ENCODE data around the gene BBX. TPM values are rescaled to one million over a fixed set of nuclear protein-coding genes. Genes with fewer than 3 reads are reported as not detected.

Gene BBX
- total RNA-seq, 4 donors from 2014 or later: 73.0 to 216 (median 106) TPM

DNA sequence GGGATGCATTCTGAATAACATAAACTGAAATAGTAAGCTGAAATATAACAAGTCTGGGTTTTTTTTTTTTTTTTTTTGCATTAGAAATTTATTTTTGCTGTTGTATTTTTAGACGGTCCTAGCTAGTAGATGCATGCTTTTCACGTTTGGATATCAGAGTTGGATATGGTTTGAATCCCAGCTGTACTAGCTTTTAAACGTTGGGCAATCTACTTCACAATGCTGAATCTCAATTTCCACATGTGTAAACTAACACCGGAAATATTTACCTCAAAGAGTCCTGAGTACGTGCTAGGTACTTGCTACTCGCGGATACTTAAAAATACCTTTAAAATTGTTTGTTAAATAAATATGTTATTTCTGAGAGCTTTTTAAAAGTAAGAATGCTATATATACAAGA lies 139.8 kb downstream of the BBX start:
- H3K4me3 ChIP-seq (replicated peaks in 1 of 3): no peak overlapping the region
- H3K36me3 ChIP-seq: no peaks in the 10 kb centered on the region
- no peak for TF ChIP-seq POLR2A (IDR thresholded peaks at IDR 0.05)
- TF ChIP-seq, protein P1, sequence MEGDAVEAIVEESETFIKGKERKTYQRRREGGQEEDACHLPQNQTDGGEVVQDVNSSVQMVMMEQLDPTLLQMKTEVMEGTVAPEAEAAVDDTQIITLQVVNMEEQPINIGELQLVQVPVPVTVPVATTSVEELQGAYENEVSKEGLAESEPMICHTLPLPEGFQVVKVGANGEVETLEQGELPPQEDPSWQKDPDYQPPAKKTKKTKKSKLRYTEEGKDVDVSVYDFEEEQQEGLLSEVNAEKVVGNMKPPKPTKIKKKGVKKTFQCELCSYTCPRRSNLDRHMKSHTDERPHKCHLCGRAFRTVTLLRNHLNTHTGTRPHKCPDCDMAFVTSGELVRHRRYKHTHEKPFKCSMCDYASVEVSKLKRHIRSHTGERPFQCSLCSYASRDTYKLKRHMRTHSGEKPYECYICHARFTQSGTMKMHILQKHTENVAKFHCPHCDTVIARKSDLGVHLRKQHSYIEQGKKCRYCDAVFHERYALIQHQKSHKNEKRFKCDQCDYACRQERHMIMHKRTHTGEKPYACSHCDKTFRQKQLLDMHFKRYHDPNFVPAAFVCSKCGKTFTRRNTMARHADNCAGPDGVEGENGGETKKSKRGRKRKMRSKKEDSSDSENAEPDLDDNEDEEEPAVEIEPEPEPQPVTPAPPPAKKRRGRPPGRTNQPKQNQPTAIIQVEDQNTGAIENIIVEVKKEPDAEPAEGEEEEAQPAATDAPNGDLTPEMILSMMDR (IDR thresholded peaks at IDR 0.05): no peak
- intact Hi-C loops (cut with DNase I): no loop called here
- DNase-seq: no peak
- no peaks in the 10 kb centered on the region for H3K27me3 ChIP-seq
- H3K27ac ChIP-seq: no peak overlapping the region
- no peaks in the 10 kb centered on the region for H3K9me3 ChIP-seq
- H3K4me1 ChIP-seq: peaks cover 5 to 6% of the 10 kb centered on the region in 2 donors
- 60 to 72% methylated on average over 7 of the region's 7 CpGs for WGBS, 2 donors

DNA sequence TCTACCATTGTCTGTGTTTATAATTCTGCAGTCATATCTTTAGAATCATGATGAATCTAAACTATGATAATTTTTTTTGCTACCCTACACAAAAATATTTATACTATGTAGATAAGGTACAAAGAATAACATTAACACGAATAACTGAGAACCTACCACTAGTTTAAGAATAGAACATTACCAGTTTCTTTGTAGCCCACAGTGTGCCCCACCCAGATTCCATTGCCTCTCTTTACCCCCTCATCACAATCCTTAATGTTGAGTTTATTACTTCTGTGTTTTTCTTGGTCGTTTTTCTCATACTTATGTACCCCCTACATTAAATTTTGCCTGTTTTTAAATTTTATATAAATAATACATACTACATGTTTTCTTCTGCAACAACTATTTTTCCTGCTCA lies 140.5 kb downstream of the BBX start:
- Histone ChIP-seq H3K4me1 (peaks cover 5 to 6% of the 10 kb centered on the region in 2 donors), H3K27me3 (no peaks in the 10 kb centered on the region), H3K4me3 (replicated peaks in 1 of 3) (no peak overlapping the region), H3K36me3 (no peaks in the 10 kb centered on the region), H3K27ac (no peak overlapping the region), H3K9me3 (no peaks in the 10 kb centered on the region)
- TF ChIP-seq, protein P1 (IDR thresholded peaks at IDR 0.05): no peak
- TF ChIP-seq POLR2A (IDR thresholded peaks at IDR 0.05): no peak
- intact Hi-C loops (cut with DNase I): no loop called here
- 48 to 53% methylated on average over 2 of the region's 2 CpGs for WGBS, 2 donors
- no peak for DNase-seq

DNA sequence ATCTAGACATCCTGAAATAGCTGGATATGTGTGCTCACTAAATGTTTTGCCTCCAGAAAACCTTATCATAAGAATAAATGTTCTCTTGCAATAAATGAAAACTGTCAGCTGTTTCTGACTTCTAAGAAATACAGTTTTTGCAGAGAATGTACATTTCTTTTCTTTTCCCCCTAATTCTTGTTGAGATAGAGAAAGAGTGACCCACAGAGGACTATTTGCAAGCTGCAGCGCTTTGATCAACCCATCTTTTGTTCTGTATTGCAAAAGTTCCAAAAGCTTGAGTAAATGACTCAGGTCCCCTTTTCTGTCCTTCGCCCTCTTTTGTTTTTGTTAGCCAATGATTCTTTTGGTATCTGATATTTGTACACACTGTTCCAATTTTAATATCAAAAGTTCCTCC lies 141.9 kb downstream of the BBX start:
- no peak overlapping the region for H3K27ac ChIP-seq
- H3K4me1 ChIP-seq: peaks cover 5 to 6% of the 10 kb centered on the region in 2 donors
- 98 to 99% methylated on average over 2 of the region's 2 CpGs for WGBS, 2 donors
- no peaks in the 10 kb centered on the region for H3K9me3 ChIP-seq
- no peak overlapping the region for H3K4me3 ChIP-seq (replicated peaks in 1 of 3)
- no peak for TF ChIP-seq POLR2A (IDR thresholded peaks at IDR 0.05)
- TF ChIP-seq, protein P1 (IDR thresholded peaks at IDR 0.05): no peak
- H3K36me3 ChIP-seq: no peaks in the 10 kb centered on the region
- no peak for DNase-seq
- intact Hi-C loops (cut with DNase I): no loop called here
- no peaks in the 10 kb centered on the region for H3K27me3 ChIP-seq

DNA sequence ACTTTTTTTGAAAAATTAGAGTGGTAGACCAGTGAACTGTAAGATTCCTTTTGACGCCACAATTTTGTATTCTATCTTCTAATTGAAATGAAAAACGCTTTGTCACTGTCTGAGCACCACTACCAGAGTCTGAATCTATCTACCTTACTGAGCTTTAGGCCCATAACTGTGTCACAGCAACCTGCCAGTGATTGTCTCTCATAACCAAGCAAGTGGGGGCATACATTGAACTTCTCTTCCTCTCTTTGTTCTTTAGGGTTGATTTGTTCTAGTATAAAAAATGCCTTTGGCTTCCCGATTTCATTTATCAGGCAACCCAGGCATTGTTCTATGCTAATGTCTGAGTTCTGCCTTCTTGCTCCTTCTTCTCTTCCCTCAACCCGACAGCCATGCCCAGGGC lies 142.6 kb downstream of the BBX start:
- WGBS, 2 donors: 93% methylated on average over 4 of the region's 4 CpGs
- TF ChIP-seq POLR2A (IDR thresholded peaks at IDR 0.05): no peak
- TF ChIP-seq, protein P1 (IDR thresholded peaks at IDR 0.05): no peak
- Histone ChIP-seq H3K36me3 (no peaks in the 10 kb centered on the region), H3K4me3 (replicated peaks in 1 of 3) (no peak overlapping the region), H3K27me3 (no peaks in the 10 kb centered on the region), H3K27ac (no peak overlapping the region), H3K4me1 (peaks cover 5 to 6% of the 10 kb centered on the region in 2 donors), H3K9me3 (no peaks in the 10 kb centered on the region)
- intact Hi-C loops (cut with DNase I): no loop called here
- no peak for DNase-seq

DNA sequence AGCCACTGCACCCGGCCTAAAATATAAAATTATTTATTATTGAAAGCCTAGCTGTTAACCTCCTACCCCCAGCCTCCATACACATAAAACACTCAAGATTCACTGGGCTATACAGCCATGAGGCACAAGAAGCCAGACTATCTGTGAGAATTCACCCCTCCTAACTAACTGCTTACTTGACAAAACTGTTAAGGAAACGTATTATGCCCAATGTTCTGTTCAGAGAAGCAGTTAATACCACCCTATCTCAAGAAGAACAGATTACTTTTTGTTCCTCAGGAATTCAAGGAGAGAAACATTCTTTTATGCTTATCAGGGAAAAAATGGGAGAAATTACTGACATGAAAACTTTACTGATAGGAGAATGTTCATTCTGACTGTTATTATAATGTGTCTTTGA lies 144.1 kb downstream of the BBX start:
- TF ChIP-seq POLR2A (IDR thresholded peaks at IDR 0.05): no peak
- TF ChIP-seq, protein P1 (IDR thresholded peaks at IDR 0.05): no peak
- DNase-seq: no peak
- H3K9me3 ChIP-seq: no peaks in the 10 kb centered on the region
- WGBS, 2 donors: 91 to 96% methylated on average over 2 of the region's 2 CpGs
- intact Hi-C loops (cut with DNase I): no loop called here
- no peaks in the 10 kb centered on the region for H3K27me3 ChIP-seq
- no peak overlapping the region for H3K4me3 ChIP-seq (replicated peaks in 1 of 3)
- H3K36me3 ChIP-seq: no peaks in the 10 kb centered on the region
- no peak overlapping the region for H3K27ac ChIP-seq
- H3K4me1 ChIP-seq: peaks cover 0 to 2% of the 10 kb centered on the region in 2 donors

Data from thyroid gland (tissue), 4 donors.